A673 (cell line): Measurements from ENCODE around the gene TPST1. TPM values are rescaled to one million over a fixed set of nuclear protein-coding genes. Genes with fewer than 3 reads are reported as not detected.

Source experiments
- BruUV-seq: library from RNA; stranded (reverse); fragments of 400-500 nt; replicated peaks from 2 replicates; lab custom pipeline; 2021; lab: Mats Ljungman, UMichigan
- CTCF ChIA-PET: fragments of 300-600 bp; sonication (Branson Sonifier 250); formaldehyde crosslinking; loops from one replicate; lab custom pipeline; 2022; ENCODE audit warnings: antibody characterized with exemption; lab: Charles Lee
- POLR2A ChIA-PET: fragments of 300-600 bp; sonication (Branson Sonifier 250); formaldehyde crosslinking; loops from one replicate; lab custom pipeline; 2022; ENCODE audit warnings: antibody characterized with exemption; ENCODE audit not compliant: low non-redundant PET; lab: Charles Lee
- DNase-seq: peaks from one replicate; pipeline ENCODE4 v3.0.0-alpha.2; 2015; ENCODE audit warnings: low spot score
- H3K27ac ChIP-seq: fragments of 200-600 bp; sonication (generic); 2 replicates; pipeline ENCODE4 v1.5.1; 2016; ENCODE audit warnings: mixed run types, low read depth, mild to moderate bottlenecking, mixed read lengths, antibody characterized with exemption, low read length; ENCODE audit not compliant: poor library complexity, severe bottlenecking
- H3K27me3 ChIP-seq: fragments of 200-600 bp; sonication (generic); replicated peaks from 2 replicates; pipeline ENCODE4 v1.6.1; 2017; ENCODE audit warnings: mixed run types, low read depth, mild to moderate bottlenecking, mixed read lengths, antibody characterized with exemption, low read length; ENCODE audit not compliant: insufficient read depth, poor library complexity
- H3K36me3 ChIP-seq: fragments of 200-600 bp; sonication (generic); 2 replicates; pipeline ENCODE4 v1.6.1; 2016; ENCODE audit warnings: mixed run types, mild to moderate bottlenecking, mixed read lengths, antibody characterized with exemption, low read length; ENCODE audit not compliant: insufficient read depth, poor library complexity, severe bottlenecking
- H3K4me1 ChIP-seq: fragments of 200-600 bp; sonication (generic); 2 replicates; pipeline ENCODE4 v1.6.1; 2017; ENCODE audit warnings: mixed run types, mild to moderate bottlenecking, mixed read lengths, antibody characterized with exemption, low read length; ENCODE audit not compliant: insufficient read depth, poor library complexity, severe bottlenecking
- H3K4me3 ChIP-seq: fragments of 200-600 bp; sonication (generic); 2 replicates; pipeline ENCODE4 v1.5.1; 2016; ENCODE audit warnings: low read depth, mixed run types, mild to moderate bottlenecking, mixed read lengths, low read length; ENCODE audit not compliant: poor library complexity, severe bottlenecking
- H3K9me3 ChIP-seq: fragments of 200-600 bp; sonication (generic); 2 replicates; pipeline ENCODE4 v1.6.1; 2016; ENCODE audit warnings: mixed run types, low read depth, mild to moderate bottlenecking, mixed read lengths, antibody characterized with exemption, low read length; ENCODE audit not compliant: poor library complexity, severe bottlenecking
- CTCF ChIP-seq: fragments of 300-800, 200-600 bp; sonication (generic); conservative IDR thresholded peaks from 2 replicates; pipeline ENCODE4 v1.5.1; 2017; ENCODE audit warnings: low read depth, mild to moderate bottlenecking, antibody characterized with exemption, low read length, moderate library complexity, mixed read lengths
- EZH2 ChIP-seq: fragments of 200-600 bp; sonication (generic); IDR thresholded peaks from 2 replicates; pipeline ENCODE4 v1.6.1; 2017; ENCODE audit warnings: borderline replicate concordance, low read depth, mild to moderate bottlenecking, mixed read lengths, antibody characterized with exemption, low read length; ENCODE audit not compliant: poor library complexity, severe bottlenecking
- intact Hi-C: fragments of 100-400 bp; cut with micrococcal nuclease; formaldehyde crosslinking; loops from one replicate; pipeline ENCODE4 v1.10.0; 2022; ENCODE audit not compliant: unreplicated experiment
- total RNA-seq: library from RNA; stranded (reverse); gene quantifications from 2 replicates; pipeline ENCODE4 v1.2.3, GENCODE V29; 2021

TPST1 gene
- total RNA-seq, 1 experiment from 2014 or later: 8.0 TPM

GRCh38 chr7:66198469-66198868 is 6.7 kb upstream of the TPST1 start:
- no peak for TF ChIP-seq EZH2
- TF ChIP-seq CTCF: no peak
- Histone ChIP-seq H3K27ac (no peak overlapping the region), H3K4me1 (no peaks in the 10 kb centered on the region), H3K4me3 (no peak overlapping the region), H3K36me3 (no peaks in the 10 kb centered on the region), H3K27me3 (no peaks in the 10 kb centered on the region), H3K9me3 (no peaks in the 10 kb centered on the region)
- DNase-seq: no peak
- CTCF ChIA-PET: no interaction called here
- no TSS peak for BruUV-seq
- intact Hi-C loops: no loop called here
- POLR2A ChIA-PET: no interaction called here

GRCh38 chr7:66198956-66199355 is 6.2 kb upstream of the TPST1 start:
- intact Hi-C loops: no loop called here
- H3K4me3 ChIP-seq: no peak overlapping the region
- CTCF ChIA-PET: no interaction called here
- no peaks in the 10 kb centered on the region for H3K4me1 ChIP-seq
- TF ChIP-seq CTCF (no peak), EZH2 (no peak)
- H3K36me3 ChIP-seq: no peaks in the 10 kb centered on the region
- H3K9me3 ChIP-seq: no peaks in the 10 kb centered on the region
- BruUV-seq: no TSS peak
- no peaks in the 10 kb centered on the region for H3K27me3 ChIP-seq
- POLR2A ChIA-PET: no interaction called here
- no peak for DNase-seq
- H3K27ac ChIP-seq: no peak overlapping the region

- no TSS peak for BruUV-seq
- H3K27ac ChIP-seq: no peak overlapping the region
- ChIA-PET CTCF (no interaction called here), POLR2A (no interaction called here)
- no peak for TF ChIP-seq CTCF
- TF ChIP-seq EZH2: no peak
- H3K9me3 ChIP-seq: no peaks in the 10 kb centered on the region
- intact Hi-C loops: no loop called here
- H3K4me3 ChIP-seq: no peak overlapping the region
- H3K36me3 ChIP-seq: no peaks in the 10 kb centered on the region
- H3K4me1 ChIP-seq: peaks cover 4% of the 10 kb centered on the region
- H3K27me3 ChIP-seq: no peaks in the 10 kb centered on the region
- DNase-seq: no peak
Measured at GRCh38 chr7:66202441-66202840, 2.7 kb upstream of the TPST1 start.
